Keratinocyte (primary cell): Measurements from ENCODE around the gene CFAP61. TPM values are rescaled to one million over a fixed set of nuclear protein-coding genes. Genes with fewer than 3 reads are reported as not detected.

Experiments
- DNase-seq: peaks from one replicate; pipeline ENCODE4 v3.0.0-alpha.2; 2011; ENCODE audit warnings: low read depth, missing footprints, low spot score
- FAIRE-seq: peaks from 2 replicates; lab custom pipeline; 2011; peaks lifted over from hg19 to GRCh38; lab: Jason Lieb, UNC
- H2AFZ ChIP-seq: 2 replicates; pipeline ENCODE4 v1.6.0; 2012; ENCODE audit warnings: low read length, control low read depth, inconsistent platforms; ENCODE audit not compliant: control insufficient read depth
- H3K27ac ChIP-seq: 2 replicates; pipeline ENCODE4 v1.5.1; 2011; ENCODE audit warnings: low read length; ENCODE audit not compliant: control insufficient read depth, insufficient read depth
- H3K27me3 ChIP-seq: 3 replicates; pipeline ENCODE4 v1.6.0; 2011; ENCODE audit warnings: low read length; ENCODE audit not compliant: control insufficient read depth, insufficient read depth; ENCODE audit errors: extremely low read depth
- H3K36me3 ChIP-seq, 2 experiments: 2 replicates in 1 of 2; 3 replicates in 1 of 2; pipeline ENCODE4 v1.5.1; 2011; ENCODE audit warnings: low read length in 2 of 2, mild to moderate bottlenecking in 1 of 2; ENCODE audit not compliant: control insufficient read depth in 2 of 2, insufficient read depth in 2 of 2; ENCODE audit errors: extremely low read depth in 1 of 2
- H3K4me1 ChIP-seq: 3 replicates; pipeline ENCODE4 v1.5.1; 2011; ENCODE audit warnings: low read length; ENCODE audit not compliant: control insufficient read depth, insufficient read depth; ENCODE audit errors: extremely low read depth
- H3K4me2 ChIP-seq: 3 replicates; pipeline ENCODE4 v1.6.0; 2011; ENCODE audit warnings: low read depth, low read length; ENCODE audit not compliant: control insufficient read depth, insufficient read depth; ENCODE audit errors: extremely low read depth
- H3K4me3 ChIP-seq, 3 experiments: fragments of 200-600 bp in 1 of 3; sonication (generic) in 1 of 3; 2 replicates in 2 of 3; 3 replicates in 1 of 3; pipeline ENCODE4 v1.5.1; 2011 to 2016; ENCODE audit warnings: low read length in 3 of 3, mild to moderate bottlenecking in 3 of 3, control low read depth in 2 of 3, inconsistent platforms in 1 of 3, low read depth in 1 of 3, mixed read lengths in 1 of 3, mixed run types in 1 of 3, moderate library complexity in 1 of 3; ENCODE audit not compliant: control insufficient read depth in 2 of 3, insufficient read depth in 2 of 3; ENCODE audit errors: extremely low read depth in 1 of 3
- H3K79me2 ChIP-seq: 2 replicates; pipeline ENCODE4 v1.6.0; 2012; ENCODE audit warnings: low read length; ENCODE audit not compliant: control insufficient read depth, insufficient read depth
- H3K9ac ChIP-seq: 3 replicates; pipeline ENCODE4 v1.6.0; 2011; ENCODE audit warnings: low read length; ENCODE audit not compliant: control insufficient read depth, insufficient read depth; ENCODE audit errors: extremely low read depth
- H3K9me1 ChIP-seq: 3 replicates; pipeline ENCODE4 v1.6.0; 2011; ENCODE audit warnings: low read length; ENCODE audit not compliant: control insufficient read depth, insufficient read depth; ENCODE audit errors: extremely low read depth
- H3K9me3 ChIP-seq: 2 replicates; pipeline ENCODE4 v1.5.1; 2012; ENCODE audit warnings: low read depth, low read length; ENCODE audit not compliant: control insufficient read depth
- H4K20me1 ChIP-seq: 3 replicates; pipeline ENCODE4 v1.6.0; 2011; ENCODE audit warnings: low read length; ENCODE audit not compliant: control insufficient read depth, insufficient read depth; ENCODE audit errors: extremely low read depth
- EZH2 ChIP-seq: IDR thresholded peaks from one replicate; pipeline ENCODE4 v1.6.1; 2012; ENCODE audit warnings: inconsistent platforms, mild to moderate bottlenecking, low read length, moderate library complexity
- dilution Hi-C: fragments of 300-500 bp; cut with MboI; formaldehyde crosslinking; loops from one replicate; pipeline ENCODE4 v1.7.0; 2020; ENCODE audit warnings: low sequenced_read_pairs; ENCODE audit not compliant: extremely low pct_ligation_motif_present
- polyA plus RNA-seq, 5 experiments: library from polyadenylated mRNA; depleted of rRNA in 3 of 5; stranded (reverse) in 3 of 5; stranded (forward) in 1 of 5; unstranded in 1 of 5; fragments of >200 nt; gene quantifications; 1 replicate in 1 of 5; 2 replicates in 3 of 5; 3 replicates in 1 of 5; pipeline versions ENCODE4 v1.2.1 to v1.2.3, GENCODE V29; 2011 to 2012; ENCODE audit warnings: missing spikeins in 2 of 5, low read depth in 1 of 5, low replicate concordance in 1 of 5
- TF ChIP-seq, protein P1 (sequence below), 3 experiments: IDR thresholded peaks in 1 of 3; conservative IDR thresholded peaks in 1 of 3; optimal IDR thresholded peaks in 1 of 3; 2 replicates in 2 of 3; 3 replicates in 1 of 3; pipeline versions ENCODE3 to v1.5.1; 2011; ENCODE audit warnings: low read length in 3 of 3, mild to moderate bottlenecking in 3 of 3, moderate library complexity in 2 of 3, control low read depth in 1 of 3, inconsistent platforms in 1 of 3; ENCODE audit not compliant: insufficient read depth in 2 of 3; ENCODE audit errors: extremely low read depth in 1 of 3

CFAP61 gene
- polyA plus RNA-seq, 1 donor (not counting 4 experiments of a cell fraction or from before 2014, with no cell fraction given): 0.25 TPM

- no peak for FAIRE-seq
Observed at GRCh38 chr20:20312562-20312961, 260.2 kb downstream of the CFAP61 start.

GRCh38 chr20:20317195-20317594 is 264.9 kb downstream of the CFAP61 start:
- no peaks in the 10 kb centered on the region for H3K9me3 ChIP-seq
- H3K4me2 ChIP-seq: no peak overlapping the region
- H2AFZ ChIP-seq: no peak overlapping the region
- FAIRE-seq (no peak), DNase-seq (no peak)
- dilution Hi-C loops: no loop called here
- H3K27me3 ChIP-seq: no peaks in the 10 kb centered on the region
- H3K9me1 ChIP-seq: no peaks in the 10 kb centered on the region
- H3K27ac ChIP-seq: no peak overlapping the region
- H3K79me2 ChIP-seq: no peaks in the 10 kb centered on the region
- TF ChIP-seq, protein P1, sequence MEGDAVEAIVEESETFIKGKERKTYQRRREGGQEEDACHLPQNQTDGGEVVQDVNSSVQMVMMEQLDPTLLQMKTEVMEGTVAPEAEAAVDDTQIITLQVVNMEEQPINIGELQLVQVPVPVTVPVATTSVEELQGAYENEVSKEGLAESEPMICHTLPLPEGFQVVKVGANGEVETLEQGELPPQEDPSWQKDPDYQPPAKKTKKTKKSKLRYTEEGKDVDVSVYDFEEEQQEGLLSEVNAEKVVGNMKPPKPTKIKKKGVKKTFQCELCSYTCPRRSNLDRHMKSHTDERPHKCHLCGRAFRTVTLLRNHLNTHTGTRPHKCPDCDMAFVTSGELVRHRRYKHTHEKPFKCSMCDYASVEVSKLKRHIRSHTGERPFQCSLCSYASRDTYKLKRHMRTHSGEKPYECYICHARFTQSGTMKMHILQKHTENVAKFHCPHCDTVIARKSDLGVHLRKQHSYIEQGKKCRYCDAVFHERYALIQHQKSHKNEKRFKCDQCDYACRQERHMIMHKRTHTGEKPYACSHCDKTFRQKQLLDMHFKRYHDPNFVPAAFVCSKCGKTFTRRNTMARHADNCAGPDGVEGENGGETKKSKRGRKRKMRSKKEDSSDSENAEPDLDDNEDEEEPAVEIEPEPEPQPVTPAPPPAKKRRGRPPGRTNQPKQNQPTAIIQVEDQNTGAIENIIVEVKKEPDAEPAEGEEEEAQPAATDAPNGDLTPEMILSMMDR (optimal IDR thresholded peaks at IDR 0.05 in 1 of 3, IDR thresholded peaks at IDR 0.05 in 1 of 3, conservative IDR thresholded peaks at IDR 0.05 in 1 of 3; ENCODE audit: extremely low read depth in 1 of 3, insufficient read depth in 2 of 3, low read length in 3 of 3): no peak
- no peak for TF ChIP-seq EZH2
- H3K36me3 ChIP-seq: no peaks in the 10 kb centered on the region
- H3K4me3 ChIP-seq: no peak overlapping the region
- H4K20me1 ChIP-seq: no peaks in the 10 kb centered on the region
- no peak overlapping the region for H3K9ac ChIP-seq
- no peaks in the 10 kb centered on the region for H3K4me1 ChIP-seq

More at GRCh38 chr20:20312562-20312961, 260.2 kb downstream of the CFAP61 start:
- no peaks in the 10 kb centered on the region for H3K36me3 ChIP-seq
- no peak overlapping the region for H3K4me3 ChIP-seq
- H3K27ac ChIP-seq: no peak overlapping the region
- no peak for DNase-seq
- no peak overlapping the region for H2AFZ ChIP-seq
- no peaks in the 10 kb centered on the region for H3K79me2 ChIP-seq
- no peaks in the 10 kb centered on the region for H3K9me1 ChIP-seq
- H4K20me1 ChIP-seq: no peaks in the 10 kb centered on the region
- dilution Hi-C loops: no loop called here
- TF ChIP-seq EZH2: no peak
- TF ChIP-seq, protein P1 (optimal IDR thresholded peaks at IDR 0.05 in 1 of 3, IDR thresholded peaks at IDR 0.05 in 1 of 3, conservative IDR thresholded peaks at IDR 0.05 in 1 of 3; ENCODE audit: extremely low read depth in 1 of 3, insufficient read depth in 2 of 3, low read length in 3 of 3): no peak
- no peaks in the 10 kb centered on the region for H3K27me3 ChIP-seq
- no peaks in the 10 kb centered on the region for H3K4me1 ChIP-seq
- H3K9ac ChIP-seq: no peak overlapping the region
- no peak overlapping the region for H3K4me2 ChIP-seq
- no peaks in the 10 kb centered on the region for H3K9me3 ChIP-seq
